ENCODE measurements around the gene CBX8. TPM values are rescaled to one million over a fixed set of nuclear protein-coding genes. Genes with fewer than 3 reads are reported as not detected.

The CBX8 gene
- polyA plus RNA-seq, 1 donor from 2014 or later, result 3.2 TPM

DNA sequence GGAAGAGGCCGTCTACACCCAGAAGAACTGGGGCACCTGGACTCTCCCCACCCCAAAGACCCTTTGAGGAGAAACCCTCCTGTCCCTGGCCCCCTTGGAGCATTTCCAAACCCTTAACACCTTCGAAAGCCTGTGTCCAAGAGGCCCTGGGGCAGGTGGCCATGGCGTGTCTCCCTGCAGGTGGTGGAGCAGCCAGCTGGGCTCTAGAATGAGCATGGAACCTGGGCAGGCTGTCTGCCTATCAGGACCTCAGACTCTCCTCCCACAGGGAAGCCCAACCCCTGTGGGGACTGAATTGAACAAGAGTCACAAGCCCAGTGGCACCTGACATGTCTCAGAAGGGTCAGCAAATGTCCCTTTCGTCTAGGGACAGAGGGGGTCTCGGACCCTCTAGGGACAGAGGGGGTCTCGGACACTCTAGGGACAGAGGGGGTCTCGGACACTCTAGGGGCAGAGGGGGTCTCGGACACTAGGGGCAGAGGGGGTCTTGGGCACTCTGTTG, 33.9 kb upstream of the CBX8 start:
- H3K36me3 Mint-ChIP-seq, result peaks cover 2% of the 10 kb centered on the region
- peak overlapping the region in 1 of 3 donors; percentile 65 for H3K27ac Mint-ChIP-seq

DNA sequence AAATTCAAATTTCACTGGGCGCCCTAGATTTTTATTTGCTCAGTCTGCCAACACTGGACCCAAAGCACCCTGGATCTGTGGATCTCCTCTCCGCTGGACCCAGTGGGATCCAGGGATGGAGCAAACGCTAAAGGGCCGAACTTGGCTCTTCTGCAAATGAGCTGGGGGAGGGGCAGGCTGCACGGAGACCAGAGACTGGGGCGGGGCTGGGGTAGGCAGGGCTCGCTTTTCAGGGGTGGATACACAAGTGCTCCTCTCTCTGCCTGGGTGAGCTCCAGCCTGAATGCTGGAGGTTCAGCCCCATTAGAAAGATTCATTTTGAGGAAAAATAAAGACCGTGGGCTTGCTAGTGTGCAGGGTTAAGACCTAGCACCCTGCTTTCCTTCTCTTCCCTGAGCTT, 33.4 kb upstream of the CBX8 start:
- peak overlapping the region in 1 of 3 donors; percentile 65 for H3K27ac Mint-ChIP-seq
- peaks cover 5% of the 10 kb centered on the region for H3K27me3 Mint-ChIP-seq
- peaks cover 10 to 18% (median 15%) of the 10 kb centered on the region in 3 donors for H3K4me1 Mint-ChIP-seq
- H3K4me3 Mint-ChIP-seq, result peak overlapping the region in 1 of 4 donors; percentile 38
- H3K36me3 Mint-ChIP-seq, result peaks cover 2% of the 10 kb centered on the region
- no peaks in the 10 kb centered on the region for H3K9me3 Mint-ChIP-seq

More for the DNA sequence above, 33.9 kb upstream of the CBX8 start:
- no peaks in the 10 kb centered on the region for H3K9me3 Mint-ChIP-seq
- peak overlapping the region in 1 of 4 donors; percentile 38 for H3K4me3 Mint-ChIP-seq
- peaks cover 10 to 16% (median 15%) of the 10 kb centered on the region in 3 donors for H3K4me1 Mint-ChIP-seq
- peaks cover 5% of the 10 kb centered on the region for H3K27me3 Mint-ChIP-seq

GRCh38 chr17:79829457-79829856, 32.6 kb upstream of the CBX8 start:
- Mint-ChIP-seq H3K27me3 (peaks cover 5% of the 10 kb centered on the region), H3K36me3 (peaks cover 4% of the 10 kb centered on the region), H3K4me1 (peaks cover 9 to 18% (median 15%) of the 10 kb centered on the region in 3 donors), H3K27ac (peak overlapping the region in 2 of 3 donors; percentile 21 to 65), H3K4me3 (peak overlapping the region in 1 of 4 donors; percentile 29), H3K9me3 (no peaks in the 10 kb centered on the region)

DNA sequence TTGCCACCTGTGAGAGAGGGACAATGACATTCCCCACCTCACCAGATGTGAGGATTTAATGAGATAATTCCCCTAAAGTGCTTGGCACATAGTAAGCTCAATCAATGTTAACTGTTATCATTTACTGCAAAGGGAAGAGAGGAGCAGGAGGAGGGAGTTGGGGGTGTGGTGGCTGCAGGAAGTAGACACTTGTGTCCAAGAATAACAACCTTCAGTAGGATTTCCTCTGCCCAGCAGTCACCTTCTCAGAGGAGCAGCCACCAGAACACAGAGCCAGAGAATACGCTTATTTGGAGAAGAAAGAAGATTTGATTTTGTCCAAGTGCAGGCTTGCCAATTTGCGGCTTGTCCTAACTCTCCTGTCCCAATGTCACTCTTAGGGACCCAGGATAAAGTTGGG, 32.1 kb upstream of the CBX8 start:
- Mint-ChIP-seq H3K4me3 (no peak overlapping the region), H3K27ac (peak overlapping the region in 2 of 3 donors; percentile 21 to 65)

DNA sequence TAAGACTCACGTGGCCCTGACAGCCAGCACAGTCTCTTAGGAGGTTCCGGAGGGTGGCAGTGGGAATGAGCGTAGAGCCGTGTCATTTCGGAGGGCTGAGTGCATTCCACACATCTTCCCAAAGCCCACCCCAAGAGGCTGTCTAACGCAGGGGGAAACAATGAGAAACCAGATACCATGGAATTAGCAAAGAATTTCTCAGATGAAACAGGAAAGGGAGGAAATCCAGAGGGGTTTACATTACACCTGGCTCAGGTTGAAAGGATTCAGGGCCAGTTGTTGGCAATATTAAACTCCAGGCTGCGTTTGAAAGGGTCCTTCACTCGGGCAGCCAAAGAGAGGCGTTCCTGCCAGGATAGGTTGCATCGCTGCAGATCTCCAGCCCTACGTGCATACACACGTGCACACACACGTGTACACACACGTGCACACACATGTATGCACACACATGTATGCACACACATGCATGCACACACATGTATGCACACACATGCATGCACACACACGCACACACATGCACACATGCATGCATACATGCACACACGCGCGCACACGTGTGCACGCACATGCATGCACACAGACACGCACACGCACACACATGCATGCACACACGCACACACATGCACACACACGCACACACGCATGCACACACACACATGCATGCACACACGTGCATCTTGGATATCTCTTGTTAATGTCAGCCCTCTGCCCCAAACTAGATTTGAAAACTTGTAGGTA, 30.1 kb upstream of the CBX8 start:
- Mint-ChIP-seq H3K27me3 (peaks cover 5% of the 10 kb centered on the region), H3K9me3 (peaks cover 0 to 2% (median 0%) of the 10 kb centered on the region in 3 donors), H3K36me3 (peaks cover 6% of the 10 kb centered on the region), H3K4me1 (peaks cover 6 to 18% (median 10%) of the 10 kb centered on the region in 3 donors), H3K27ac (no peak overlapping the region), H3K4me3 (peak overlapping the region in 1 of 4 donors; percentile 31)

More for the DNA sequence above, 32.1 kb upstream of the CBX8 start:
- Mint-ChIP-seq H3K27me3 (peaks cover 5% of the 10 kb centered on the region), H3K4me1 (peaks cover 9 to 20% (median 15%) of the 10 kb centered on the region in 3 donors), H3K36me3 (peaks cover 6% of the 10 kb centered on the region), H3K9me3 (peaks cover 0 to 2% (median 0%) of the 10 kb centered on the region in 3 donors)

- Mint-ChIP-seq H3K36me3 (peaks cover 6% of the 10 kb centered on the region), H3K4me3 (no peak overlapping the region), H3K9me3 (peaks cover 0 to 2% (median 0%) of the 10 kb centered on the region in 3 donors), H3K27ac (no peak overlapping the region), H3K4me1 (peaks cover 5 to 18% (median 10%) of the 10 kb centered on the region in 3 donors), H3K27me3 (peaks cover 5% of the 10 kb centered on the region)
These were observed 29.4 kb upstream of the CBX8 start for GRCh38 chr17:79826204-79826680.

DNA sequence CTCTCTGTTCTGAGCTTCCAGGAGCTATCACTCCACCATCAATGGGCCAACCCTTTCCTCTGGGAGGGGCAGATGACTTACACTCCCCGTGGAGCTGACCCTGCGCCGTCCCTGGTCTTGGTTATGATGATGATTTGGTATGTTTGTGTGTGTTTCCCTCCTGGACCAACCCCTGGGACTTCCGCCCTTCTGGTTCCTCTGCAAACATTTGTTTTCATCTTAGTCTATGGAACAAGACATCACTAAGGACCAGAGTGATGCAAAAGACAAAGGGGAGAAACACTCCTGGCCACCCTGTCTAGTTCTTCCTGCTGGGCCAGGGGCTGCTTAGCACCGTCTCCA, 28.7 kb upstream of the CBX8 start:
- Mint-ChIP-seq H3K27ac (no peak overlapping the region), H3K9me3 (peaks cover 0 to 2% (median 0%) of the 10 kb centered on the region in 3 donors), H3K27me3 (peaks cover 5% of the 10 kb centered on the region), H3K36me3 (peaks cover 6% of the 10 kb centered on the region), H3K4me3 (peak overlapping the region in 1 of 4 donors; percentile 24), H3K4me1 (peaks cover 5 to 18% (median 10%) of the 10 kb centered on the region in 3 donors)

- H3K36me3 Mint-ChIP-seq, result peaks cover 6% of the 10 kb centered on the region
- no peak overlapping the region for H3K27ac Mint-ChIP-seq
- H3K4me3 Mint-ChIP-seq, result no peak overlapping the region
- peaks cover 5% of the 10 kb centered on the region for H3K27me3 Mint-ChIP-seq
- H3K9me3 Mint-ChIP-seq, result peaks cover 0 to 2% (median 0%) of the 10 kb centered on the region in 3 donors
- H3K4me1 Mint-ChIP-seq, result peaks cover 5 to 18% (median 10%) of the 10 kb centered on the region in 3 donors
These were observed 28.2 kb upstream of the CBX8 start for GRCh38 chr17:79824893-79825579.

- H3K27me3 Mint-ChIP-seq, result peaks cover 5% of the 10 kb centered on the region
- H3K4me1 Mint-ChIP-seq, result peaks cover 4 to 17% (median 5%) of the 10 kb centered on the region in 3 donors
- peaks cover 6% of the 10 kb centered on the region for H3K36me3 Mint-ChIP-seq
- H3K9me3 Mint-ChIP-seq, result peaks cover 0 to 2% (median 0%) of the 10 kb centered on the region in 3 donors
- no peak overlapping the region for H3K4me3 Mint-ChIP-seq
- H3K27ac Mint-ChIP-seq, result no peak overlapping the region
These were observed 27.4 kb upstream of the CBX8 start for GRCh38 chr17:79824234-79824633.

- Mint-ChIP-seq H3K4me1 (peaks cover 4 to 9% (median 5%) of the 10 kb centered on the region in 3 donors), H3K4me3 (no peak overlapping the region), H3K27me3 (peaks cover 9% of the 10 kb centered on the region), H3K27ac (peak overlapping the region in 1 of 3 donors; percentile 86), H3K9me3 (peaks cover 0 to 2% (median 0%) of the 10 kb centered on the region in 3 donors), H3K36me3 (peaks cover 6% of the 10 kb centered on the region)
These were observed 25.8 kb upstream of the CBX8 start for GRCh38 chr17:79822583-79823124.

GRCh38 chr17:79821331-79822095, 24.6 kb upstream of the CBX8 start:
- Mint-ChIP-seq H3K36me3 (peaks cover 4% of the 10 kb centered on the region), H3K4me1 (peaks cover 4 to 9% (median 4%) of the 10 kb centered on the region in 3 donors), H3K27me3 (peaks cover 12% of the 10 kb centered on the region), H3K27ac (no peak overlapping the region), H3K9me3 (peaks cover 0 to 2% (median 0%) of the 10 kb centered on the region in 3 donors), H3K4me3 (no peak overlapping the region)

GRCh38 chr17:79820959-79821330, 24.1 kb upstream of the CBX8 start:
- Mint-ChIP-seq H3K4me3 (no peak overlapping the region), H3K4me1 (peaks cover 0 to 7% (median under 1%) of the 10 kb centered on the region in 3 donors), H3K9me3 (peaks cover 0 to 2% (median 0%) of the 10 kb centered on the region in 3 donors), H3K27me3 (peaks cover 15% of the 10 kb centered on the region), H3K36me3 (peaks cover 4% of the 10 kb centered on the region), H3K27ac (peak overlapping the region in 1 of 3 donors; percentile 50)

GRCh38 chr17:79819534-79820276, 22.8 kb upstream of the CBX8 start:
- Mint-ChIP-seq H3K4me3 (no peak overlapping the region), H3K4me1 (peaks cover 0 to 5% (median 0%) of the 10 kb centered on the region in 3 donors), H3K27me3 (peaks cover 16% of the 10 kb centered on the region), H3K27ac (peak overlapping the region in 1 of 3 donors; percentile 56), H3K9me3 (peaks cover 0 to 2% (median 0%) of the 10 kb centered on the region in 3 donors), H3K36me3 (peaks cover 4% of the 10 kb centered on the region)
